ENCODE measurements around the gene VAMP4.

DNA sequence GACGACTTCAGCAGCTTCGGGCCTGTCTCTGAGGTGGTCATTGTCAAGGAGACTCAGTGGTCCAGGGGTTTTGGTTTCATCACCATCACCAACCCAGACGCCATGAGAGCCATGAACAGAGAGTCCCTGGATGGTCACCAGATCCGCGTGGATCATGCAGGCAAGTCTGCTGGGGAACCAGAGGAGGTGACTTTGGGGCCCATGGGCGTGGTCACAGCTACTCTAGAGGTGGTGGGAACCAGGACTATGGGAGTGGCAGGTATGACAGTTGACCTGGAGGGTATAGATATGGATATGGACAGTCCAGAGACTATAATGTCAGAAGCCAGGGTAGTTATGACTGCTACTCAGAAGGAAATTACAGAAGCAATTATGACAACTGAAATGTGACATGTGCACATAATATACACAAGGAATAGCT, 20.3 kb upstream of the VAMP4 start:
- TF ChIP-seq EZH2 (IDR thresholded peaks at IDR 0.05): no peak
- no peak for TF ChIP-seq POLR2AphosphoS5 (IDR thresholded peaks at IDR 0.05; ENCODE audit: borderline replicate concordance, low read depth, low read length)
- no peak for TF ChIP-seq FOXP2 (optimal IDR thresholded peaks at IDR 0.05; ENCODE audit: control extremely low read depth, extremely low read length, insufficient read depth)

Measured in SK-N-MC (cell line).